ENCODE measurements around the gene ATXN2. TPM values are rescaled to one million over a fixed set of nuclear protein-coding genes. Genes with fewer than 3 reads are reported as not detected.
"Not testable (repeated sequence)": the region's sequence is repeated elsewhere in the genome, so short reads cannot be mapped to it uniquely, and the experiment has no call there.

Gene ATXN2
- total RNA-seq, 1 experiment from 2014 or later: 10.1 TPM

- peak; percentile 95 for DNase-seq (ENCODE audit: low read depth)
These were observed 514 bp upstream of the ATXN2 start for GRCh38 chr12:111599453-111600204.

GRCh38 chr12:111597831-111598636 is 1.1 kb downstream of the ATXN2 start:
- DNase-seq (ENCODE audit: low read depth): peak; percentile 39

- peak; percentile 81 for DNase-seq (ENCODE audit: low read depth)
These were observed 1.9 kb downstream of the ATXN2 start for GRCh38 chr12:111596985-111597830.

- DNase-seq (ENCODE audit: low read depth): not testable (repeated sequence)
These were observed 3.7 kb downstream of the ATXN2 start for GRCh38 chr12:111595341-111595835.

GRCh38 chr12:111591399-111592010 is 7.6 kb downstream of the ATXN2 start:
- not testable (repeated sequence) for DNase-seq (ENCODE audit: low read depth)

GRCh38 chr12:111590552-111590951 is 8.6 kb downstream of the ATXN2 start:
- DNase-seq (ENCODE audit: low read depth): no peak

- DNase-seq (ENCODE audit: low read depth): no peak
These were observed 9.5 kb downstream of the ATXN2 start for GRCh38 chr12:111589601-111590000.

- DNase-seq (ENCODE audit: low read depth): no peak
These were observed 11.1 kb downstream of the ATXN2 start for GRCh38 chr12:111588010-111588409.

GRCh38 chr12:111586986-111587385 is 12.1 kb downstream of the ATXN2 start:
- no peak for DNase-seq (ENCODE audit: low read depth)

GRCh38 chr12:111585690-111586089 is 13.4 kb downstream of the ATXN2 start:
- no peak for DNase-seq (ENCODE audit: low read depth)

- DNase-seq (ENCODE audit: low read depth): no peak
These were observed 14.2 kb downstream of the ATXN2 start for GRCh38 chr12:111584959-111585358.

- not testable (repeated sequence) for DNase-seq (ENCODE audit: low read depth)
These were observed 15.6 kb downstream of the ATXN2 start for GRCh38 chr12:111583506-111583905.

GRCh38 chr12:111582133-111582747 is 16.9 kb downstream of the ATXN2 start:
- no peak for DNase-seq (ENCODE audit: low read depth)

GRCh38 chr12:111581434-111582132 is 17.5 kb downstream of the ATXN2 start:
- DNase-seq (ENCODE audit: low read depth): no peak

- DNase-seq (ENCODE audit: low read depth): no peak
These were observed 18.4 kb downstream of the ATXN2 start for GRCh38 chr12:111580737-111581136.

- no peak for DNase-seq (ENCODE audit: low read depth)
These were observed 19.0 kb downstream of the ATXN2 start for GRCh38 chr12:111580119-111580425.

- DNase-seq (ENCODE audit: low read depth): no peak
These were observed 20.2 kb downstream of the ATXN2 start for GRCh38 chr12:111578971-111579340.

- peak; percentile 70 for DNase-seq (ENCODE audit: low read depth)
These were observed 20.7 kb downstream of the ATXN2 start for GRCh38 chr12:111578276-111578970.

GRCh38 chr12:111574797-111575443 is 24.2 kb downstream of the ATXN2 start:
- no peak for DNase-seq (ENCODE audit: low read depth)

All from Daoy (cell line).